Measurements from ENCODE around the gene TAAR5.

The TAAR5 gene

DNA sequence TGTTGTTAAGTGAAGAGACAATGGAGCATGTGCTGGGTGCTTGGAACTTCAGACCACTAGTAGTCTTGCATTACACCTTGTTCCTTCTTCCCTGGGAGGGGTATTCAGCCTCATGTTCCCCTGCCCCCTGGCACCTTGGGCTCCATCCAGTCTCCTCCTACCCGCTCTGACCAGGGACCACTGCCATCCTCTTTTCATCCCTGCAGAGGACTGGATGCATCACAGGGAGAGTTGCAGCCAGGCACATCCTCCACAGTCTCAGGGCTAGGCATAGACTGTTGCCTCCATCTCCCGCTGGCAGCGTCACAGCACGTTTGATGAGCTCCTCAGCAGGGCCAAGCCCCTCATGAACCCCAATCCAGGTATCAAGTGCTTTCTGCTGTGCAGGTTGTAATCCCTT, 38.3 kb downstream of the TAAR5 start:
- TF ChIP-seq, protein P1, sequence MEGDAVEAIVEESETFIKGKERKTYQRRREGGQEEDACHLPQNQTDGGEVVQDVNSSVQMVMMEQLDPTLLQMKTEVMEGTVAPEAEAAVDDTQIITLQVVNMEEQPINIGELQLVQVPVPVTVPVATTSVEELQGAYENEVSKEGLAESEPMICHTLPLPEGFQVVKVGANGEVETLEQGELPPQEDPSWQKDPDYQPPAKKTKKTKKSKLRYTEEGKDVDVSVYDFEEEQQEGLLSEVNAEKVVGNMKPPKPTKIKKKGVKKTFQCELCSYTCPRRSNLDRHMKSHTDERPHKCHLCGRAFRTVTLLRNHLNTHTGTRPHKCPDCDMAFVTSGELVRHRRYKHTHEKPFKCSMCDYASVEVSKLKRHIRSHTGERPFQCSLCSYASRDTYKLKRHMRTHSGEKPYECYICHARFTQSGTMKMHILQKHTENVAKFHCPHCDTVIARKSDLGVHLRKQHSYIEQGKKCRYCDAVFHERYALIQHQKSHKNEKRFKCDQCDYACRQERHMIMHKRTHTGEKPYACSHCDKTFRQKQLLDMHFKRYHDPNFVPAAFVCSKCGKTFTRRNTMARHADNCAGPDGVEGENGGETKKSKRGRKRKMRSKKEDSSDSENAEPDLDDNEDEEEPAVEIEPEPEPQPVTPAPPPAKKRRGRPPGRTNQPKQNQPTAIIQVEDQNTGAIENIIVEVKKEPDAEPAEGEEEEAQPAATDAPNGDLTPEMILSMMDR (IDR thresholded peaks at IDR 0.05; ENCODE audit: extremely low read depth, insufficient read depth, missing control alignments): no peak
- in situ Hi-C loops (cut with MboI; ENCODE audit: low pct_unique_long_range_greater_than_20kb, low sequenced_read_pairs, unreplicated experiment): no loop called here
- DNase-seq (ENCODE audit: low spot score): no peak

DNA sequence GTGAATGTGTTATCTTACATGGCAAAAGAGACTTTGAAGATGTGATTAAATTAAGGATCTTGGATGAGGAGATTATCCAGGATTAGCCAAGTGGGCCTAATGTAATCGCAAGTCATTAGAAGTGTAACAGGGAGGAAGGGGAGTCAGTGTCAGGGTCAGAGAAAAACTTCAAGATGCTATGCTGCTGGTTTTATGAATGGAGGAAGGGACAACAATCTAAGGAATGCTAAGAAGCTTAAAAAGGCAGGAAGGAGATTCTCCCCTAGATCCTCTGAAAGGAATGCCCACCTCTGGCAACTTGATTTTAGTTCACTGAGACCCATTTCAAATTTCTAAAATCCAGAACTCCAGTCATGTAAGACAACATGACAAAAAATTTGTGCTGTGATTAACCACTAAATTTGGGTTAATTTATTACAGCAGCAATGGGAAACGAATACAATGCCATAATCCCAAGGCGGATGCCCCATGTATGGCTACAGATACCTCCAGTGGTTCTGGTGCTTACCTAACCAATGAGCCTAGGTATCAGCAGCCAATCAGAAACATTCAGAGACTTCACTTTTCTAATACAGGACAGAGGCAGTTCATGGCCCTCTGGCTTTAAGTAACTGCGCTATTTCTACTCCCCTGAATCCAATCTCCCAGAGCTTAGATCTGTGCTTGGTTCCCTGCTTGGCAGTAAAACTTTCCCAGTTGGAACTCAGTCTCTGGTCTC, 40.6 kb downstream of the TAAR5 start:
- in situ Hi-C loops (cut with MboI; ENCODE audit: low pct_unique_long_range_greater_than_20kb, low sequenced_read_pairs, unreplicated experiment): no loop called here
- no peak for DNase-seq (ENCODE audit: low spot score)
- TF ChIP-seq, protein P1 (IDR thresholded peaks at IDR 0.05; ENCODE audit: extremely low read depth, insufficient read depth, missing control alignments): no peak

DNA sequence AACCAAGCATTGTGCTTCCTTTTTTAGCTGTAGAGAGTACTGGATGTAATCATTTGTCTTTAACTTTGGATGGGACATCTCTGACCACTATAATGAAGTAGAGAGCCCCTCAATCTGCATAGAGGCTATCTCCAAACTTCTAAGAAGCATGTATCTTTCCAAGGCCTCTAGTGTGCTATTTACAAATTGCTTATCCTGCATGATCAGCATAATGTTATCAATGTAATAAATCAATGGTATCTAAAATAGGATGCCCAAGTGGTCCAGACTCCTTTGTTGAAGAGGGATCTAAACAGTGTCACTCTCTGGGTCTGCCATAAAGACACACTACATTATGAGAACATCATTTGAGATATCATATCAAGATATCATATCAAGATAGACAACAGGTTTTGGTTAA, 44.7 kb downstream of the TAAR5 start:
- in situ Hi-C loops (cut with MboI; ENCODE audit: low pct_unique_long_range_greater_than_20kb, low sequenced_read_pairs, unreplicated experiment): no loop called here
- no peak for DNase-seq (ENCODE audit: low spot score)
- TF ChIP-seq, protein P1 (IDR thresholded peaks at IDR 0.05; ENCODE audit: extremely low read depth, insufficient read depth, missing control alignments): no peak

All from GM13977 (cell line).